OCI-LY7 (cell line): ENCODE results near the gene CAPZB. TPM values are rescaled to one million over a fixed set of nuclear protein-coding genes. Genes with fewer than 3 reads are reported as not detected.

Experiments used
- BruUV-seq: library from RNA; stranded (reverse); fragments of 400-500 nt; replicated peaks from 2 replicates; lab custom pipeline; 2021; lab: Mats Ljungman, UMichigan
- CTCF ChIA-PET: fragments of 300-600 bp; sonication (Branson Sonifier 250); formaldehyde crosslinking; loops from one replicate; lab custom pipeline; 2022; ENCODE audit warnings: antibody characterized with exemption; ENCODE audit not compliant: unreplicated experiment; lab: Charles Lee
- POLR2A ChIA-PET: fragments of 300-600 bp; sonication (Branson Sonifier 250); formaldehyde crosslinking; loops from one replicate; lab custom pipeline; 2022; ENCODE audit warnings: antibody characterized with exemption; lab: Charles Lee
- DNase-seq: peaks from one replicate; pipeline ENCODE4 v3.0.0-alpha.2; 2015; ENCODE audit warnings: low spot score
- H2AFZ ChIP-seq: fragments of 200-600 bp; sonication (generic), shearing (Covaris generic); 2 replicates; pipeline ENCODE4 v1.6.1; 2014; ENCODE audit warnings: mild to moderate bottlenecking, antibody characterized with exemption, low read length, moderate library complexity
- H3K27ac ChIP-seq: fragments of 200-600 bp; sonication (generic); 2 replicates; pipeline ENCODE4 v1.5.1; 2014; ENCODE audit warnings: mixed run types, low read depth, mild to moderate bottlenecking, moderate library complexity, low read length, inconsistent platforms; ENCODE audit not compliant: poor library complexity, severe bottlenecking
- H3K36me3 ChIP-seq: fragments of 200-600 bp; sonication (generic); 2 replicates; pipeline ENCODE4 v1.6.1; 2014; ENCODE audit warnings: mild to moderate bottlenecking, antibody characterized with exemption, low read length, moderate library complexity, mixed read lengths; ENCODE audit not compliant: insufficient read depth
- H3K4me1 ChIP-seq: fragments of 200-600 bp; sonication (generic); 2 replicates; pipeline ENCODE4 v1.5.1; 2014; ENCODE audit warnings: mild to moderate bottlenecking, low read length; ENCODE audit not compliant: insufficient read depth, poor library complexity, severe bottlenecking
- H3K4me2 ChIP-seq: fragments of 200-600 bp; sonication (generic); 2 replicates; pipeline ENCODE4 v1.6.1; 2014; ENCODE audit warnings: mild to moderate bottlenecking, low read length
- H3K4me3 ChIP-seq: fragments of 200-600 bp; sonication (generic); 2 replicates; pipeline ENCODE4 v1.5.1; 2014; ENCODE audit warnings: mild to moderate bottlenecking, low read depth, low read length; ENCODE audit not compliant: poor library complexity, severe bottlenecking
- H3K79me2 ChIP-seq: fragments of 200-600 bp; sonication (generic); 2 replicates; pipeline ENCODE4 v1.6.1; 2016; ENCODE audit warnings: low read depth, mild to moderate bottlenecking, low read length, moderate library complexity, mixed read lengths; ENCODE audit not compliant: insufficient read depth
- H3K9me2 ChIP-seq: fragments of 200-600 bp; sonication (generic); 2 replicates; pipeline ENCODE4 v1.6.1; 2016; ENCODE audit warnings: mild to moderate bottlenecking, low read length, mixed read lengths; ENCODE audit not compliant: insufficient read depth
- H3K9me3 ChIP-seq: fragments of 200-600 bp; sonication (generic); 2 replicates; pipeline ENCODE4 v1.6.1; 2014; ENCODE audit warnings: mild to moderate bottlenecking, mixed run types, low read length, mixed read lengths
- H4K20me1 ChIP-seq: fragments of 200-600 bp; sonication (generic); 2 replicates; pipeline ENCODE4 v1.6.1; 2014; ENCODE audit warnings: mild to moderate bottlenecking, antibody characterized with exemption, low read length, moderate library complexity, mixed read lengths; ENCODE audit not compliant: insufficient read depth
- CTCF ChIP-seq: fragments of 200-600 bp; sonication (generic); conservative IDR thresholded peaks from 2 replicates; pipeline ENCODE4 v1.5.1; 2014; ENCODE audit warnings: mild to moderate bottlenecking, antibody characterized with exemption, low read length, moderate library complexity, mixed read lengths
- EZH2phosphoT487 ChIP-seq: fragments of 200-600 bp; sonication (generic); IDR thresholded peaks from 2 replicates; pipeline ENCODE4 v1.6.1; 2018; ENCODE audit warnings: low read depth, borderline replicate concordance, mild to moderate bottlenecking, mixed run types, antibody characterized with exemption, low read length, moderate library complexity, mixed read lengths
- intact Hi-C: fragments of 100-400 bp; cut with micrococcal nuclease; formaldehyde crosslinking; loops from one replicate; pipeline ENCODE4 v1.10.0; 2022; ENCODE audit not compliant: unreplicated experiment
- total RNA-seq, 2 experiments: library from RNA; depleted of rRNA in 1 of 2; stranded (reverse); fragments of >200 nt in 1 of 2; shearing (Covaris generic) in 1 of 2; gene quantifications; 2 replicates each; pipeline ENCODE4 v1.2.3, GENCODE V29; 2014 to 2022

The CAPZB gene
- total RNA-seq, 2 experiments from 2014 or later = 61.3 to 187 TPM

GRCh38 chr1:19425646-19426239, 59.6 kb downstream of the CAPZB start:
- H3K79me2 ChIP-seq = peaks cover 13% of the 10 kb centered on the region
- H3K4me2 ChIP-seq = no peak overlapping the region
- H2AFZ ChIP-seq = no peak overlapping the region
- H4K20me1 ChIP-seq = peaks cover 15% of the 10 kb centered on the region
- no peak overlapping the region for H3K27ac ChIP-seq
- ChIA-PET CTCF (no interaction called here), POLR2A (interaction anchor here (1.4 kb wide), 1 partner anchor 9 kb away, joined by 6 read pairs; no protein-coding TSS in a partner anchor)
- no TSS peak for BruUV-seq
- H3K36me3 ChIP-seq = no peaks in the 10 kb centered on the region; the same call in 1 of the 2 replicates
- intact Hi-C loops = no loop called here
- no peak overlapping the region for H3K4me3 ChIP-seq
- no peaks in the 10 kb centered on the region for H3K9me2 ChIP-seq
- TF ChIP-seq EZH2phosphoT487 (no peak), CTCF (no peak)
- DNase-seq = no peak
- H3K9me3 ChIP-seq = no peaks in the 10 kb centered on the region
- H3K4me1 ChIP-seq = peaks cover 2% of the 10 kb centered on the region

- Histone ChIP-seq H3K4me1 (no peaks in the 10 kb centered on the region), H3K9me3 (no peaks in the 10 kb centered on the region), H3K9me2 (no peaks in the 10 kb centered on the region), H2AFZ (no peak overlapping the region), H4K20me1 (peaks cover 10% of the 10 kb centered on the region), H3K4me2 (no peak overlapping the region), H3K36me3 (no peaks in the 10 kb centered on the region; the same call in 1 of the 2 replicates), H3K27ac (no peak overlapping the region), H3K4me3 (no peak overlapping the region), H3K79me2 (peaks cover 8% of the 10 kb centered on the region)
- TF ChIP-seq EZH2phosphoT487 (no peak), CTCF (no peak)
- no peak for DNase-seq
- no TSS peak for BruUV-seq
- intact Hi-C loops = no loop called here
- ChIA-PET POLR2A (no interaction called here), CTCF (no interaction called here)
Measured at GRCh38 chr1:19424651-19425570, 60.4 kb downstream of the CAPZB start.
